Amniotic epithelial cell (primary cell): ENCODE measurements around the gene NOVA1.

Source experiments
- DNase-seq: peaks from one replicate; pipeline ENCODE4 v3.0.0-alpha.2; 2010; ENCODE audit warnings: low read depth

Gene NOVA1

DNA sequence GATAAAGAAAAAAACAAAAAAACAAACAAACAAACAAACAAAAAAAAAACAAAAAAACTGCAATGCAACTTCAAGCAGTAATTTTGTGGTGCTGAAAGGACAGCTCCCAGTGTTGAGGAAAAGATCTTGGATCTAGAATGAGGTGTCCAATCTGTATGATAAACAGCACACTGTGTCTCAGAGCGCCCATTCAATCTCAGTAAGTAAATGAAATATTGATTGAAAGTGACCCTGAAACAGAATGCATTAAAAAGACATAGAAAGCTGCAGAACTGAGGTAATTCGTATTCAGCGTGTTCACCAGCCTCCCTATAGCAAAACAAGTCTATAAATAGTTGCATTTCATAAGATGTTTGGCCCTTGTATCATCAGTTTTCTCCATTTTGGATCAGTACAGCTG lies 153.0 kb downstream of the NOVA1 start:
- DNase-seq = peak; percentile 1

DNA sequence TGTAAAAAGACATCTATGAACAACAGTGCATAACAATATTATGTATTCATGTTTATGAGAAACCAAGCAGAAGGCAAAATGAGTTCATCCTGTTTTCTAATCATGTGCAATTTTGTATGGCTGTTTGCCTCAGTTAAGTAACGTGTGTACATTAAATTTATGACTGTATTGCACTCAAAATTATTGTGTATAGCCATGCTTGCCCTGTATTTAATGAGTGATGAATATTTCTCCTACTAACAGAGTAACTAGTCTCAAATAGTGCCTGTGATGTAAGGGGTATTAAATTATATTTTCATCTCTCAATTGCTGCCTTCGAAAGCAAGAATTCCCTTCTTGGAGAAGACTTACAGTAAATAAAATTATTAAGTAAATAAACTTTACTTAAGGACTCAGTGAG lies 154.2 kb downstream of the NOVA1 start:
- DNase-seq = no peak

DNA sequence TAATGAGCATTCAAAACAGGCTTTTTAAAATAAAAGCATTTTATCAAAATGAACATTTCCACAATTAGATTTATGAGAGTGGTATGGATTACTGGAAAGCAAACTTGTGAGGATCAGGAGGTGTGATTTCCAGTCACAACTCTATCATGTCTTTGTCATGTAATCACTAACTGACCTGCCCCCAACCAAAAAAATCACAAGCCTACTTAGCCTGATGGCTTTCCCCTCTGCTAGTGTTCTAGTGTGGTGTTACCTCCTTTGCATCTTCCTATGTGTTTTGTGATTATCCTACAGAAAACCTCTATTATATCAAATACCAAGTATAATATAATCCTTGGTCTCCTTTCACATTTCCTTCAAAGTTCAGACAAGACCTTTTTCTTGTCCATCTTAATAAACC lies 168.6 kb downstream of the NOVA1 start:
- DNase-seq = no peak

DNA sequence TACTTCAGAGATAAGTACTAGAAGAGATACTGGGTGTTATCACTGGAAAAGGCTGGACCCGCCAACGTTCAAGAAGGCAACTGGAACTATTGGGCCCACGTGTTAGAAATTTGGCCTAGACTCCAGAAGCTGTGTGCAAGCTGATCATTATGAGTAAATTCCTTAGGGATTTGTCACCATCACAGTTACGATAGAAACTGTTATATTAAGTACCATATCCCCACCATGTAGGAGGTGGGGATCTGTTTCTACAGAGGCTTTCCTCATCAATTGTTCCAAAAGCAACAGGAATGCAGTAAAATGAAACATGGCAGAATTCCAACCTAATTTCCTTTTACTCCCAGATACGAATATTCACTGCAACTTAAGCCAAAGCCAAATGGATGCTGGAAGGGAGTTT lies 170.7 kb downstream of the NOVA1 start:
- no peak for DNase-seq

DNA sequence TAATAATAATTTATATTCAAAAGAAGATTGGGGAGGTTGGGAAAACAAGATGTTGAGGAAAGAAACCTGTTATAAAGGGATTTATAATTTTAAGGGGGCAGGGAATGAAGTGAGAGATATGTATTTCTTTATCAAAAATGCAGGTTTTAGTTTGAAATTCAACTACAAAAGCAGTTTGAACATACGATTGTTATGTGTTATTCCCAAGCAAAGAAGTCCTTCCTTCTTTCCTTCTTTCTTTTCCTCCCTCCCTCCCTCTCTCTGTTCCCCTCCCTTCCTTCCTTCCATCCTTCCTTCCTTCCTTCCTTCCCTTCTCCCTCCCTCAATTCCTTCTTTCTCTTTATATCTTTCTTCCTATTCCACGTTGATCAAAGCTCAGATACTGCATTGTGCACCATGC lies 173.3 kb downstream of the NOVA1 start:
- DNase-seq = no peak

DNA sequence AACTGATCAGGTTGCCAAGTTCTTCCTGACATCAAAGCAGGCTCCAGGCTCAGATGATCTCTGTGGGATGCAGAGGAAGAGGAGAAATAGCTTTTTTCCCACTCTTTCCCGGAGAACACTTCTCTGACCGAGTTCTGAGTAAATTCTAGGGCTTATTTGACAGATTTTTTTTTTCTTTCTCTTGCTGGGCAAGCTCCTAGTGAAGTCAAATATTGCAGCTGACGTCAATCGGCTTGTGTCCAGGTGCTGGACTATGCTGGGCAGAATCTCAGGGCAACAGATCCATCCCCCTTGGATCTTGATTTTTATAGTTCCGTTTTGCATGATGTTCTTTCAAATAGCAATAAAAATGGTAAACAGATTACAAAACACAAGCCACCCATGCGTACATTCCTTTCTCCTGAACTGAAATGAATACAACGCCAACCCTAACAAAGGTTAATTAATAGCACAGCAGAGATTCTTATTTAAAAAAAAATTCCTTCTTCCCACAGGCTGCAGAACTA lies 182.2 kb downstream of the NOVA1 start:
- no peak for DNase-seq

DNA sequence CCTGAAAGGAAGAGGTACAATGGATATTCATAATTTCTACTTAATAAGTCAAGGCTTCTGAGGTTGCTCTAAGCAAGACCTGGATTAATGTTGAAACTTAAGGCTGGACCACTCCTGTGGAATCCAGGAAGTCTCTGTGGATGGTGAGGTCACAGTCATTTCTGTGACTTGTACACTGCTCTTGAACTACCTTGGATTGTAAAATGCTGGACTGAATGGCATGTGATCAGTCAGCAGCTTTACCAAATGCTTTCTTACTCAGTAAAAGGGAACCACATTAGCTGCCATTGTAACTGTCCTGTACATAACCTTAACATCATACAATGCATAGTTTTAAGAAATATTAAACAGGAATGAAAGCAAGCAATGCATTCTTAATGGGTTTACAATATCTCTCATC lies 182.9 kb downstream of the NOVA1 start:
- no peak for DNase-seq

DNA sequence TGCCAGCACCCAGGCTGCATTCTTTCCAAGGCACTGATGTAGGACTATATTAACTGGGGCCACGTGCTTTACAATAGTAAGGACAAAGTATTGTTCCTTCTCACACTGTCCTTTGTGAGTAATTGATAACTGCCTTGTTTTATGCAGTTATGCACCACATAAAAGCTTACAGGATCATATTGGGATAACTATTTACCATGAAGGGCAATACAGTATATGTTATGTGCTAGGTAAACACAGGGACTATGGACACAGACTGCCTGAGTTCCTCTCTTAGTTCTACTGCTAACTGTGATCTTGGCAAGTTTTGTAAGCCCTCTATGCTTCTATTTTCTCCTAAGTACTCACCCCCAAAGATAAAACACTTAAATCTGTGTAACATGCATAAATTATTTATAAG lies 183.7 kb downstream of the NOVA1 start:
- no peak for DNase-seq

DNA sequence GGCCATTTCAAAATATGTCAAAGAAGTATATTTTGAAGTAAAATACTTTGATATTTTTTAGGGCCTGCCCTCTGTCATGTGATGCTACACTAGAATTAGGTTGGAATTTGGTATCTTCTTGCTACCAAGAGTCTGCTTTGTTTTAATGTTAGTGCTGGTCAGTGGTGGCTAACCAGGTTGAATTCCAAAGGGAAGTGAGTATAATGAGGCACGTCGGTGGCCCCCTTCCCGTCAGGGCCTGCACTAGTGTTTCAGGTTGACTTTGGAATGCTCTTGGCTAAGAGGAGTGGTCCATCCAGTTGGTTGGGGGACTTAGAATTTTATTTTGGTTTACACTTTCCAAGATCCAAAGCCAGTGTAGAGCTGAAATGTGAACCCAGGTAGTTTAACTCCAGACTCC lies 185.4 kb downstream of the NOVA1 start:
- DNase-seq = no peak

DNA sequence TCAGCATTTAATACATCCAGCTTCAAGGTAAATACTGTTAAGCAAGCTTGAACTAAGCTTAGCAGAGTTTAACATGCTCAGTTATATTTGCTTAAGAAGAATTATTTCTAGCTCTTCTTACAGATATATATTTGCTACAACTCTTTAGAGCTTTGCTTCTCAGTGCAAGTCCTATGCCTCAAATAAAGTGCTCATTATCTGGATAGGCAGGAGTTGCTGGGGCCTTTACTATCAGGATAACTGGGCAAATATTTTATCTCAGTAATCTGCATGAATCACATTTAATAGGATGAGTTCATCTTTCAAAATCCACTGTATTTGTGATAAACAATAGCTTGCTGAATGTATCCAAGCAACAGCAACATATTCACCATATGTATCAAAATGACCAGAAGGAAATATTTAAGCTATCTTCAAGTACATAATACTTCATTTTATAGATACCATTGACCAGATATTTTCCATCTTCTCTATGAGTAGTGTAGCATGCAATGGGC lies 187.6 kb downstream of the NOVA1 start:
- DNase-seq = no peak

DNA sequence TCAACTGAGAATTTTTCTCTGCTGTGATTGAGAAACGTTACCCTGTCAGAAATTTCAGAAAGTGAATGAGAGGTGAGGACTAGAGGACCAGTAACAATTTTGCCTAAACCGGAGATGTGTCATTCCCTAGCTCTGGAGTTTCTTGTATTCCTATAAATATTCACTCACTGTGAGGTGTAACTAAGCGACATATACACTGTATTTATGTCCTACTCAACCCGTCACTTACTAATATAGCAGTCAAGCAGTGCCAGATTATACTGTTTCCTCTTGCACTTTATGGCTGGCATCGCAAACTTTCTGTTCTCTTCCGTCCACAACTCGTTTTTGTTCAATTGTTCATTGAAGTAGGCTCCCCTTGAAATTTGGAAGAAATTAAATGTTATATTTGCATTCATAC lies 192.9 kb downstream of the NOVA1 start:
- no peak for DNase-seq

DNA sequence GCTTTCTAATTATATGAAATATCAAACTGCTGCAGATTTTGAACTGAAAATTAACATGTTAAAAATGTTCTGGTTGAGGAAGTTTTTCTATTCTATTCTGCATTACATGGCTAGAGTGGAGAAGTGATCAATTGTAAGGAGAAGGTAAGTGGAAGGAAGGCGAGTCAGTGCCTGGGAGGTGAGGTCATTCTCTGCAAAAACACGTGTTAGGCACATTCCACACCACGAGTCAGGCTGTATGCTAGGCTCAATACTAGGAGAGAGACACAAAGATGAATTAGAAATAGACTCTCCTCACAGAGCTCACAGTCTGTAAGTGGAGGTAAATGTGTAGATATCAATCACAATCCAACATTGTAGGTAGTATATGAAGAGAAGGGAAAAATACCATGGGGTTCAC lies 194.1 kb downstream of the NOVA1 start:
- no peak for DNase-seq

DNA sequence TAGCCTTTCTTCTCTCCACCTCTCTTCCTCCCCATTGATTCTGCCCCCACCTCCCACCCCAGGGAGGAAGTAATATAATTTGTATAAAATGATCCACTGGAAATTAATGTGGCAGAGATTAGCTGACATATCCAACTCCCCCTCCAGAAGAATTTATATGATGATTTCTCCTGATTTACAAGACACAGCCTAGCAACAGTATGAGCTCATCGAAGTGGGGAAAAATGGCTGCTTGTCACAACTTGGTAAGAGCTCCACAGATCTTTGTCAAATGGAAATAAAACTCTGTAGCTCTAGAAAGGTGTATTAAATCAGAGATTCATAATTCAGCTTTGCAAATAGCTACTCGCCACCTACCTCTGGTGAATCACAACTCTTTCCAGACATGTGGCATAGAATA lies 195.7 kb downstream of the NOVA1 start:
- no peak for DNase-seq

DNA sequence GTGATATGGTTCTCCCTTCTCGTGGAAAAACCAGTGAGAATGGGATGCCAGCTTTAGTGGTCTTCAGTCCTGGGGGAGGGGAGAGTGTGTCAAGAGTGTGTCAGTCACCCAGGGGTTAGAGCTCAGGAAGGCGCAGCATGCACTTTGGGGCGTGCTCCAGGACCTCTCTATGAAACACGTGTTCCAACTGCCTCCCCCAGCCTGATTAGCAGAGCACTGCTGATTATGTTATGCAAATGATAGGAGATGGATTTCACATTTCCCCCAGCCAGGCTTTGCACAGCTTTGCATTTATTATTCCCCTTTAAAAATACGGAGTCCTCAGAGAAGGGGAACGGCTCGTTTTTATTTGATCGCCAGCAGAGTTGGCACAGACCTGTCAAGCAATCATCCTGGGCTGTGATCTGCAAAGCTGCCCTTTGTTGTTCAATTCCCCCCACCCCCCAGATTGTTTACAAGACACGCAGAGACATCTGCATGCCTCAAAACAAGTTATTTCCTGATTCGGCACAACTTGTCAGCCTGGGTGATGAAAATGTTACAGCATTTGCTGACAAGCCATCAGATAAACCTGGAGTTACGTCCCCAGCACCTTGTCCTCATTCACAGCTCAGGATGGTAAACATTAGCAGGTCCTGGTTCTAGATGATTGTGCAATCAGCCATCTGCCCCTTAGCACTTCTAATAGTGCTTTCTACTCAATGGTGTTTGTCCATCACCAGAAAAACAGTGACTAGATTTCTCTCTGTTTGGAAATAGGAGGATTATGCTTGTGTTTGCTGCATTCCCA lies 196.5 kb downstream of the NOVA1 start:
- no peak for DNase-seq

DNA sequence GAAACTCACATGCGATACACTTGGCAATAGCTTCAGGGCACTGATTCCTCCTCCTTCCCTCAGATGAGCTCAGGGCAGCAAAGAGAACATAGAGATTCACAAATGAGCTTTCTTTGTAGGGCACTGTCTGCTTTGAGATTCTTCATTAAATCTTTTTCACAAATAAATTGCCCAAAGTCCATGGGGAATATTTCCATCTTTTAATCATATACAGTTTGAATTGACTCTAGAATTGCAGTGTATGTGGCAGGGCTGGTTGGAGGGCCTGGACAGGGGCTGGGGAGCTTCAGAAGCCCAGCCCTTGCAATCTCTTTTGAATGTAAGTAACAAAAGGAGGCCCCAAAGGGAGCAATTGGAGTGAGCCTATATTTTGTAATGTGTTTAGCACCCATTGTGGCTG lies 197.5 kb downstream of the NOVA1 start:
- DNase-seq = no peak

DNA sequence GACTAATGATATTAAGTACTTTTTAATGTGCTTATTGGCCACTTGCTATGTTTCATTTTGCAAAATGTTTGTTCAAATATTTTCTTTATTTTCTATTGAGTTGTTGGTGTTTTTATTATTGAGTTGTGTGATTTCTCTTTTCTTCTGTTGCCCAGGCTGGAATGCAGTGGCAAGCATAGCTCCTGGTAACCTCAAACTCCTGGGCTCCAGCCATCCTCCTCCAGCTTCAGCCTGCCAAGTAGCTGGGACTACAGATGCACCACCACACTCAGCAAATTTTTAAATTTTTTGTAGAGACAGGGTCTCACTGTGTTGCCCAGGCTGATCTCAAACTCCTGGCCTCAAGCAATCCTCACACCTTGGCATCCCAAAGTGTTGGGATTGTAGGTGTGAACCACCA lies 199.2 kb downstream of the NOVA1 start:
- DNase-seq = no peak
